Vagina (tissue), 2 donors: ENCODE measurements around the gene SPINDOC.

Source experiments
- POLR2A ChIP-seq, 2 donors: fragments of 450-650 bp; IDR thresholded peaks; one replicate each; pipeline ENCODE4 v1.6.1; 2017; ENCODE audit warnings: antibody characterized with exemption in 2 of 2, mild to moderate bottlenecking in 2 of 2, moderate library complexity in 2 of 2
- POLR2AphosphoS5 ChIP-seq, 2 donors: sonication (generic); formaldehyde crosslinking; IDR thresholded peaks; one replicate each; pipeline ENCODE4 v1.9.0; 2017; ENCODE audit warnings: antibody characterized with exemption in 2 of 2, mild to moderate bottlenecking in 2 of 2, low read depth in 1 of 2; ENCODE audit not compliant: insufficient read depth in 1 of 2
- TF ChIP-seq, protein P1 (sequence below), 3 experiments: fragments of 450-650 bp in 2 of 3; fragments of 200-600 bp in 1 of 3; sonication (generic) in 1 of 3; IDR thresholded peaks; one replicate each; pipeline ENCODE4 v1.5.1; 2017 to 2019; ENCODE audit warnings: antibody characterized with exemption in 3 of 3, mild to moderate bottlenecking in 2 of 3, moderate library complexity in 2 of 3

DNA sequence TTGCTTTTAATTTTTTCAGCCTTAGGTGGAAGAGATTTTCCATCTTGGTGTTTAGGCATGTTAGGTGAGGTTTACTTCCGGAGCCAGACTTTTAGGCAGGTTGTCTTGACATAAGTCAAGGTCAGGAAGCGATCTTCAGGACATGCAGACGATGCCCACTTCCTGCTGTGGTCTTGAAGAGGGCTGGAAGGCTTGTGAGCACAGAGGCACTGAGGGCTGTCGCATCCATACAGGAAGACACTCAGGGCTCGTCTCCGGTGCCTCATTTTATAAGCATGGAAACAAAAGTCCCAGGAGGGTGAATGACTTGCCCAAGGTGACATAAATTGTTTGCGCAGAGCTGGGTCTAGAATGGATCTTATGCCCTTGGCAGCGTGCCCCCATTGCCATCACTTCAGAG is 56.4 kb downstream of the SPINDOC start:
- TF ChIP-seq, protein P1, sequence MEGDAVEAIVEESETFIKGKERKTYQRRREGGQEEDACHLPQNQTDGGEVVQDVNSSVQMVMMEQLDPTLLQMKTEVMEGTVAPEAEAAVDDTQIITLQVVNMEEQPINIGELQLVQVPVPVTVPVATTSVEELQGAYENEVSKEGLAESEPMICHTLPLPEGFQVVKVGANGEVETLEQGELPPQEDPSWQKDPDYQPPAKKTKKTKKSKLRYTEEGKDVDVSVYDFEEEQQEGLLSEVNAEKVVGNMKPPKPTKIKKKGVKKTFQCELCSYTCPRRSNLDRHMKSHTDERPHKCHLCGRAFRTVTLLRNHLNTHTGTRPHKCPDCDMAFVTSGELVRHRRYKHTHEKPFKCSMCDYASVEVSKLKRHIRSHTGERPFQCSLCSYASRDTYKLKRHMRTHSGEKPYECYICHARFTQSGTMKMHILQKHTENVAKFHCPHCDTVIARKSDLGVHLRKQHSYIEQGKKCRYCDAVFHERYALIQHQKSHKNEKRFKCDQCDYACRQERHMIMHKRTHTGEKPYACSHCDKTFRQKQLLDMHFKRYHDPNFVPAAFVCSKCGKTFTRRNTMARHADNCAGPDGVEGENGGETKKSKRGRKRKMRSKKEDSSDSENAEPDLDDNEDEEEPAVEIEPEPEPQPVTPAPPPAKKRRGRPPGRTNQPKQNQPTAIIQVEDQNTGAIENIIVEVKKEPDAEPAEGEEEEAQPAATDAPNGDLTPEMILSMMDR (IDR thresholded peaks at IDR 0.05), result no peak
- no peak for TF ChIP-seq POLR2A (IDR thresholded peaks at IDR 0.05)
- no peak for TF ChIP-seq POLR2AphosphoS5 (IDR thresholded peaks at IDR 0.05; ENCODE audit: insufficient read depth in 1 of 2, low read depth in 1 of 2)
